Superior temporal gyrus (tissue), 1 donor: ENCODE results near the gene EIF4E2.

Experiments used
- DNase-seq: peaks from one replicate; pipeline ENCODE4 v3.0.0-alpha.2; 2016; ENCODE audit errors: extremely low spot score

The EIF4E2 gene

DNA sequence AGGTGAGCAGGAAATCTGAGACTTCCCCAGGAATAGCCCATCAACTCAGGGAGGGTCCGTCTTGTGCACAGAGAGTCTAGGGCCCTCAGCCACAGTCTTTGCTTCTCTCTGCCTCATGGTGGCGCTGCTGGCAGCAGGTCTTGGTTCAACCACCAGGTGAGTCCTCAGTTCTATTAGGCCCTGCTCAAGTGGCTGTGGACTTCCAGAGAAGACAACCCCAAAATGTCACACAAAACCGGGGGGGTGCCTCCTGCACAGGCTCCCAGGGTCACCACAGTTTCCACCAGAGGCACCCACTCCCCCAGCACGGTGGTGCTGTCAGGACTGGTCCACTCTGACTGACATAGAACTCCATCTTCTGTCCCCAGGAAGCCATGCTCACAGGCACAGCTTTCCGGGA, 13.4 kb upstream of the EIF4E2 start:
- DNase-seq = no peak

DNA sequence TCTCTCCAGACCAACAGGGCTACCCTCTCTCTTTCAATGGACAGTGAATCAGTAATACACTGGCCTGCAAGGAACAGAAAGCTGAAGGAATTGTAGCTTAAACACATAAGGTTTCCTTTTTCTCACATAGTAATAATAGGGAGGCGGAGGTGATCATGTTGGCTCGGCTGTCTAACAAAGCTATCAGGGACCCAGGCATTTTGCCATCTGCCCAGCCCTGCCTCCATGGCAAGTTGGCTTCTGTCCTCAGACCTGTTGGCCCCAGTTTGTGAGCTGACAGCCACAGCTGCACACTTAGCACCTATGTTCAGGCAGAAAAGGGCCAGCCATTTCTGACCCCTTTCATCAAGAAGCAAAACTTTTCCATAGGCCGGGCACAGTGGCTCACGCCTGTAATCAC, 13.0 kb upstream of the EIF4E2 start:
- DNase-seq = no peak

DNA sequence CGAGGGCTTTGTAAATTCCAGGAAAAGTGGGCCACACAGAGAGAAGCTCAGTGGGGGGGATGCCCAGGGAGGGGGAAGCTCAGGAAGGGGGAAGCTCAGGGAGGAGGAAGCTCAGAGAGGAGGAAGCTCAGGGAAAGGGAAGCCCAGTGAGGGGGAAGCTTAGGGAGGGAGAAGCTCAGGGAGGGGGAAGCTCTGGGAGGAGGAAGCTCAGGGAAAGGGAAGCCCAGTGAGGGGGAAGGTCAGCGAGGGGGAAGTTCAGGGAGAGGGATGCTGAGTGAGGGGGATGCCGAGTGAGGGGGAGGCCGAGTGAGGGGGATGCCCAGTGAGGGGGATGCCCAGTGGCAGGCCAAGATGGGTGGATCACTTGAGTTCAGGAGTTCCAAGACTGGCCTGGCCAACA, 11.8 kb upstream of the EIF4E2 start:
- DNase-seq = no peak

DNA sequence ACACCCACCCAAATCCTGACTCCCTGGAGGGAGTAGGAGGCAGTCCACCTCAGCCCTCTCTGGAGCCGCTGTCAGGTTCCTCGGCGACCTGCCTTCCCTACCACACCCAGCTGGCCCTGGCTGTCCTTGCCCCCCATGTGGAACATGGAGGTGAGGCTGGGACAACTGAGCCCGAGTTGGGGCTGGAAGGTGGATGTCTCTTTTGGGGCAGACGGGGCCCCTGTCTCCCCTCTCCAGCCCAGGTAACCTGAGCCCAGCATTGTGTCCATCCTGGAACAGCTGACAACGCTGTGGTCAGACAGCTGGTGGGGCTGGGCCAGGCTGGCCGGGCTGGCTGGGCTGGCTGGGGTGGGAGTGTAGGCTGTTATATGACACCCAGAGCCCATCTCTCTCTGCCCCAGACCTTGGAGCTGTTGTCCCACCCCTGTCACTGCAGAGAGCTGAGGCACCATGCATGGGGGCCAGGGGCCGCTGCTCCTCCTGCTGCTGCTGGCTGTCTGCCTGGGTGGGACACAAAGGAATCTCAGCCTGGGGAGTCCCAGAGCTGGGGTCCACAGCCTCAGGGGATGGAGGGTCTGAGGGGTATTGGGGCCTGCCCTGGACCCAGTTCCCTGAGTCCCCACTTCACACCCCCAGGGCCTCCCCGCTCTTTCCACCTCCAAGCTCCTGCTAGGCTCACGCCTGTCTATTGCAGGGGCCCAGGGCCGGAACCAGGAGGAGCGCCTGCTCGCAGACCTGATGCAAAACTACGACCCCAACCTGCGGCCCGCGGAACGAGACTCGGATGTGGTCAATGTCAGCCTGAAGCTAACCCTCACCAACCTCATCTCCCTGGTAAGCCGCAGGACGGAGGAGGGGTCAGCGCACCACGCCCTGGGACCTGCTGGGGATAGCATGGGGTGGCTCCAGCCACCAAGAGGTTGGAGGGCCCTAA, 10.9 kb upstream of the EIF4E2 start, which contains the start of gene CHRNG:
TSS of gene CHRNG (plus strand) at position 395 of the 934 bp plus-strand sequence. CDS start at position 451, 56 bp downstream.
- no peak for DNase-seq

DNA sequence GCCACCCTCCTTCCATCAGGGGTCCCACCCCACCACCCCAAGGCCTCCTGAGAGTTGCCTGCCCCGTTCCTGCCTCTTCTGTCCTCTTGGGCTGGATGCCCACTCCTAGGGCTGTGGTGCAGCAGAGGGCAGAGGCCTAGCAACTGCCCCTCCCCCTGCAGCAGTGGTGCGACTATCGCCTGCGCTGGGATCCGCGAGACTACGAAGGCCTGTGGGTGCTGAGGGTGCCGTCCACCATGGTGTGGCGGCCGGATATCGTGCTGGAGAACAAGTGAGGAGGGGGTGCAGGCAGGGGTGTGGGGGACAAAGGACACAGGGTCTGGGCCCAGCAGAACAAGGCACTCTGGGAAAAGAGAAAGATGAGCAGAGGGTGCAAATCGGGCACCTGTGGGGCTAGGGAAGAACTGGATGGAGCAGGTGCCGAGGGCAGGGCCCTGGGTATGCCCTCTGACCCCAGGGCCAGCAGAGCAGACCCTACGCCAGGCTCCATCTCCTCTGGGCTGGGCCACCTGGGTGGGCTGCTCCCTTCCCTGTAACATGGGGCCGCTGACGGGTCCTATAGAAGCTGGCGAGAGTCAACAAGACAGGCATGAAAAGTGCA, 9.9 kb upstream of the EIF4E2 start:
- no peak for DNase-seq

GRCh38 chr2:232541195-232541960, 9.1 kb upstream of the EIF4E2 start:
- DNase-seq = no peak

DNA sequence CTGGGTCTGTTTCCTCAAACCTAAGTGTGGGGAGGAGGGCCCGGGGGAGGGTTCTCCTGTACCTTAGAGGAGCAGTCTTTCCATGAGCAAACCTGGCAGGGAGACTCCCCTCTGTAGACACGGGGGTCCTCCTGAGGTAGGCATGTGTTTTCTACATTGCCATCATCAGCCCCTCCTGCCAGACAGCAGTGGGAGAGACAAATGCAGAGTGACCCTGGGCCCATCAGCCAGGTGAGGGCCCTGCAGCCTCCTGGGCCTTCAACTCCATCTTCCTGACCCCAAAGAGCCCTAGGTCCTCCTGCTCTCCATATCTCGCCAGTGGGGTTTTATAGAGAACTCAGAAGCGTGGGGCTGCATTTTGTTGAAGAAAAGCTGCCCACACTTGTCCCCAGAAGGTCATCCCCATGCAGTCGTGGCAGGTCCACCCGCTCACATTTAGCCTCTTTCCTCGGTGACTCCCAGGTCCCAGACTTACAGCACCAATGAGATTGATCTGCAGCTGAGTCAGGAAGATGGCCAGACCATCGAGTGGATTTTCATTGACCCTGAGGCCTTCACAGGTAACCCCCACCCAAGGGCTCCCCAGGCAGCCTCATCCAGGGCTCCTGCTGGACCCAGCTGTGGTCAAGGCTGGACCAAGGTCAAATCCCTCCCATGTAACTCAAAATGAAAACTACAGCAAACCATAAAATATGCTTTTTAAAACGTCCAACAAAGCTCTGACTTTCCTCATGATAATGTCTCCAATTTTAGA, 8.4 kb upstream of the EIF4E2 start:
- no peak for DNase-seq

- DNase-seq = no peak
These were observed 7.6 kb upstream of the EIF4E2 start for GRCh38 chr2:232542715-232543467.

GRCh38 chr2:232543491-232543890, 7.0 kb upstream of the EIF4E2 start:
- DNase-seq = no peak

DNA sequence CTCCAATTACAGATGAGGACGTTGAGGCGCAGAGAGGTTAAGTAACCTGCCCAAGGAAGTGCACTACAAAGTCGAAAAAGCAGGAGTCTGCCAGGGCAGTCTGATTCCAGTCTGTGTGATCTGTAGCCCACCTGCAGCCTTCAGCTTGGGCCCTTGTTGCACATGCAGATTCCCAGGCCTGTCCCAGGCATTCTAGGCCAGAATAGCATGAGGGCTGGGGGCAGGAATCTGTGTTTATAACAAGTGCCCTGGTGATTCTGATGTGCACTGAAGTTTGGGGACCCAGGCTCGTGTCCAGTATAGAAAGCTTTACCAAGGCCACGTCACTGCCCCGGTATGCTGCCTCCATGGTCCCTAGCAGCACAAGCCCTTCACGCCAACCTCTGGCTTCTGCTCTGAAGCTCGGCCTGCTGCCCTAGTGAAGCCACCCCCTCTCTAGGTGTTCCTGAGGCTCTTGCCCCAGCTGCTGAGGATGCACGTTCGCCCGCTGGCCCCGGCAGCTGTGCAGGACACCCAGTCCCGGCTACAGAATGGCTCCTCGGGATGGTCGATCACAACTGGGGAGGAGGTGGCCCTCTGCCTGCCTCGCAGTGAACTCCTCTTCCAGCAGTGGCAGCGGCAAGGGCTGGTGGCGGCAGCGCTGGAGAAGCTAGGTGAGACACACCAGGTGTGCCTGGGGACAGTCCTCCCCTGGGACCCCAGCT, 6.4 kb upstream of the EIF4E2 start:
- DNase-seq = no peak

- no peak for DNase-seq
These were observed 5.8 kb upstream of the EIF4E2 start for GRCh38 chr2:232544674-232545073.

DNA sequence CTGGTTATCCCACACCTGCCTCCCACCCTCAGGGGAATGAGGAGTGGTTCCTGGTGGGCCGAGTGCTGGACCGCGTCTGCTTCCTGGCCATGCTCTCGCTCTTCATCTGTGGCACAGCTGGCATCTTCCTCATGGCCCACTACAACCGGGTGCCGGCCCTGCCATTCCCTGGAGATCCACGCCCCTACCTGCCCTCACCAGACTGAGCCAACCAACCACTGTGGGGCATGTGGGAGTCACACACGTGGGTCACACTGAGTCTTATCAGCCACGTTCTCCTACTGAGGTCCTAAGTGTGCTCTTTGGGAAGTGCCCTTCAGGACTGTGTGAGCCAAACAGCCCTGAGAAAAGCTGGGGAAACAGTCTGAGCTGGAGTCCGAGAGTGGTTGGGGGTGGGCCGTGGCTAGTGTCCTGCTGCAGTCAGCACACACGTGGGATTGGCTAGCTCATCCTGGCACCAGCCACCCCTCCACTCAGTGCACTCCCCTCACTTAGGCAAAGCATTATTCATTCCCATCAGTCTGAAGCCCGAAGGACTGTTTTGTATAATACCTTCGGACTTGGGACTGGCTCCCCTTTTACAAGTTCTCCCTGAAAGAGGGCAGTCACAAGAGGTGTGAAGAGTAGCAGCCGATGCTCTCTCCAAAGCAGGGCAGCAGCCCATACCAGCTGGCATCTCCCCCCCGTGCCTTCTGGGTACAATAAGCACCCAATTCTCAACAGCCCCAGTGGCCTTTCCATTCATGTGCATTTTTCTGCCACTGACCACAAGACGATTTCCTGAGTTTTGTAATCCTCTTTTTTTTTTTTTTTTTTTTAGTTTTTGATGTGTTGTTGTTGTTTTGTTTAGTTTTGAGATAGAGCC, 4.7 kb upstream of the EIF4E2 start:
- DNase-seq = no peak

DNA sequence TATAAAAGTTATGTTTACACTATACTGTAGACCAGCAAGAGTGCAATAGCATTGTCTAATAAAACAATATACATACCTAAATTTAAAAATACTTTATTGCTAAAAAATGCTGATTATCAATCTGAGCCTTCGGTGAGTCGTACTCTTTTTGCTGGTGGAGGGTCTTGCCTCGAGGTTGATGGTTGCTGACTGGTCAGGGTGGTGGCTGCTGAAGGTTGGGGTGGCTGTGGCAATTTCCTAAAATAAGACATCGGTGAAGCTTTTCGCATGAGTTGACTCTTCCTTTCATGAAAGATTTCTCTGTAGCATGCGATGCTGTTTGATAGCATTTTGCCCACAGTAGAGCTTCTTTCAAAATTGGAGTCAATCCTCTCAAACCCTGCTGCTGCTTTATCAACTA, 2.5 kb upstream of the EIF4E2 start:
- no peak for DNase-seq

GRCh38 chr2:232549655-232550353, 685 bp upstream of the EIF4E2 start:
- no peak for DNase-seq

GRCh38 chr2:232551250-232551638, 755 bp downstream of the EIF4E2 start:
- DNase-seq = no peak

- DNase-seq = no peak
These were observed 1.3 kb downstream of the EIF4E2 start for GRCh38 chr2:232551776-232552175.

DNA sequence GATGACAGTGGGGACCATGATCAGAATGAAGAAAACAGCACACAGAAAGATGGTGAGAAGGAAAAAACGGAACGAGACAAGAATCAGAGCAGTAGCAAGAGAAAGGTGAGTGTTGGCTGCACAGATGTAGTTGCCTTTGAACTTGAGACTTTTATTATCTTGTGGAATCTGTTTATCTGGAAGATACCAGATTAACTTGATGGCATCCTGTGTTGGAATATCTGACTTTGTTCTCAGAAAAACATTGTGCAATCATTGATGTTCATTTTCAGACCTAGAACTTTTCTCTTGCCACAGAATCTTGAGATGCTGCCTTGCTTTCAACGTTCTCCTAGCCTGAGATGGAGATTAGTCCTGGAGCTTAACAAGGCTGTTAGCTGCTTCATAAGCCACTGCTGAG, 5.9 kb downstream of the EIF4E2 start:
- no peak for DNase-seq

DNA sequence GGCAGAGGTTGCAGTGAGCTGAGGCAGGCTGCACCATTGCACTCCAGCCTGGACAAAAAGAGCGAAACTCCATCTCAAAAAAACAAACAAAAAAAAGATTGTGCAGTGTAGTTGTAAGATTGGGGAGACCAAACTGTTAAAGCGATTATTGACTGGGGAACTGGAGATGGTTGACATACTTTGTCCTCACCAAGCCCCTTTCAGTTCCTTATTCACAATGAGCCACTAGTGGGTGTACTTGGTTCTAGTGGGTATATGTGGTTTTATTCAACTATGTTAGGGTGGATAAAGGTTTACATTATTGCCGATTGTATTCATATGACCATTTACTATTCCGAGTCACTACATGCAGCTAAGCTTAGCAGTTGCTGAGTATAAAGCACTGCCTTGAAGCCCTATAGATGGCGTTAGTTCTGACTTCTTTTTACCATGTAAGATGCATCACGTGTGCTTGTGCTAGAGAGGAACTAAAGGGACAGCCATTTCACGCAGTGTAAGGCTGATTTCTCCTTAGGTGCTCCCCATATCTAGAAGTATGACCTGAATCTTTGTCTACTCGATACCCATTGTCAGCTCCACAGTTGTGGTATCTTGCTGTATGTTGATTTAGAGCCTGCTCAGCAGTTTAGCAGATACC, 12.1 kb downstream of the EIF4E2 start:
- DNase-seq = no peak
